Measurements from ENCODE around the gene RPL5.

The RPL5 gene

DNA sequence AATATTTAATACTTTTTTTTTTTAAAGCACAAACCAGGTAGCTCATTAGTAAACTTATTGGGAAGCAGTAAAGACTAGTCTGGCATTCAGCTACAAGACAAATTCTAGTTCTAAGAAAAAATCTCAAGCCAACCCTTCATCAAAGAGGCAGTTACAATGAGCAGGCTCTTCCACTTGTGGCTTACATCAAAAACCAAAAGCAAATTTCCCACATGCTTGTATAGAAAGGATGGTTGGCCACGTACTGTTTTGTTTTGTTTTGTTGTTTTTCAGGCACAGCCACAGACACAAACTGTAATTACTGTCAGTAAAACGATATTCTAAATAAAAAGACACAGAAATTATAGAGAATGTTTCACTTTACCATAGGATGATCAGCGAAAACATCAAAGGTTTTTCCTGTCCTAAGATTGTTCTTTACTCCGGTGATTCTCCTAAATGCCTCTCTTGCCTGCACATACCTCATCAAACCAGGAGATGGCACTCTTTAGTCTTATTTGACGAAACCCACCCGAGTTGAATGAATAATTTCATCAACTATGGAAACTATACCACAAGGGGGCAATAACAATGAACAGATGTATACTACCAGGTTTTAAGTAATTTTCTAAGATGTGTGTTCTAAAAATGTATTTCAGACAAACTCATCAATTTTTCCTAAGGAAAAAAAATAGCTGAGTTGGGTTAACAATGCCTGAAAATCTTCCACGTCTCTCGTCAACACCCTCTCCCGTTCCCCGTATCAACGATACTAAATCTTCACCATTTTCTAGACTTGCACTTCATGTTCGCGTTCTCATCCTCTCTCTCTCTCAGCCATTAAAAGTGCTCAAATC, 26.9 kb downstream of the RPL5 start:
- DNase-seq = peak; percentile 94

DNA sequence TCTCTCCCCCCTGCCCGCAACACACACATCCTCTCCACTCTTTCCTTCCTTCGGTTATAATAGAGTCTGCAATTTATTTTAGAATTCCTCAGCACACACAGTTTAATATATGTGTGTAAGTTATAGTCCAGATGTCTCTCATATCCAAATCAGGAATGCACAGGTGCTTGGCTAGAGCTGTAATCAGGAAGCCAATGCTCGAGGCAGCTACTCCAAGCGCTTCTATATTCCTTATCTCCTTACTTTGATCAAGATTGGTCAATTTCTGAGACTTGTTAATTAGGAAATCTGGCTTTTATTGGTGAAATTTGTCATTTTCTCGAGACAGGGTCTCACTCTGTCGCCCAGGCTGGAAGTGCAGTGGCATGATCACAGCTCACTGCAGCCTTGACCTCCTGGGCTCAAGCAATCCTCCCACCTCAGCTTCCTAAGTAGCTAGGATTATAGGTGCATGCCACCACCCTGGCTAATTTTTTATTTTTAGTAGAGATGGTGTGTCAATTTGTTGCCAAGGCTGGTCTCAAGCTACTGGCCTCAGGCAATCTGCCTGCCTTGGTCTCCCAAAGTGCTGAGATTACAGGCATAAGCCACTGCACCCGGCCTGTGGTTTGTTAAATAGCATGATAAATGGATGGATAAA, 27.7 kb downstream of the RPL5 start:
- peak; percentile 76 for DNase-seq

GRCh38 chr1:92862605-92863004, 30.8 kb downstream of the RPL5 start:
- no peak for DNase-seq

- DNase-seq = no peak
These were observed 32.3 kb downstream of the RPL5 start for GRCh38 chr1:92864131-92864530.

- no peak for DNase-seq
These were observed 38.8 kb downstream of the RPL5 start for GRCh38 chr1:92870591-92870990.

- no peak for DNase-seq
These were observed 40.9 kb downstream of the RPL5 start for GRCh38 chr1:92872719-92873118.

DNA sequence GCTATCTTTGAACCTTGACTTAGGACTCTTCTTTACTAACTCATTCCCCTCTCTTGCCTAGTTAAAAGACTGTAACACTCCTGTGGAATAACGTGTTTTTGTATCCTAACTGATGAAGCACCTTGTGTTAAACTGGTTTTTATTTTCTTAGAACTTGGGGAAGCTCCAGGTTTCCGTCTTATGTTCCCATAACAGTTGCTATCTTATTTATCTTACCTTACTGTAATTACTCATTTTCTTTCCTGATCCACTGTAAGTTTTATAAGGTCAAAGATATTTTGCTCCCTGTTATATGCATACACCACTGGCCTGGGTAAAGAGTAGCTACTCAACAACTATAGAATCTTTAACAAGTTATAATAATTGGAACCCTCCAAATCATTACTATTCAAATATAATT, 43.1 kb downstream of the RPL5 start:
- no peak for DNase-seq

GRCh38 chr1:92876351-92876750, 44.5 kb downstream of the RPL5 start:
- no peak for DNase-seq

DNA sequence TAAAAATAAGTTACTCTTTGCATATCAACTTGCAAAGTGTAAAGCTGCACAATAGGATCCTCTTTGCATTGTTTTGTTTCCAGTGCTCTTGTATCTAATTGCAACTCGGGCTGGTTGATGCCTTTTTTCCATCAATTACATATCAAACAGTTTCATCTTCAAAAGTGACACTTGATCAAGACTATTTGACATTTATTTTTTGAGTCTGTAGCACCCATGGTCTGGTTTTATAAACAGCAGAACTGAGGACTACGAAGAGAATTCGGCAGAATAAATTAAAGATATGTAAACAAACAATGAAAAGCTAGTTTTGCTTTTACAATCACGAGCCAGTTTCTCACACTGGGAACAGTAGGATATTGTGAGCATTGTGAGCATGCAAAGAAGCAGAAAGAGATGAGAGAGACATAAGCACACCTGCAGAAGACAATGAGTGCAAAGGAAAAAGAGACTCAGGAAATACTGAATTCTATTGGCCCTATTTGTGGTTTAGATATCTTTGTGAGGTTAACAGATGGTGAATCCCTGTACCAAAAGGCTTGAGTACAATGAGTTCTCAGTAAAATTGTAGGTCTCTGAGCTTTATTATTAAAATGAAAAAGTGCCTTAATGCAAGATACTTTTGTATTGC, 45.4 kb downstream of the RPL5 start:
- peak; percentile 81 for DNase-seq

- peak; percentile 76 for DNase-seq
These were observed 46.0 kb downstream of the RPL5 start for GRCh38 chr1:92877792-92878191.

DNA sequence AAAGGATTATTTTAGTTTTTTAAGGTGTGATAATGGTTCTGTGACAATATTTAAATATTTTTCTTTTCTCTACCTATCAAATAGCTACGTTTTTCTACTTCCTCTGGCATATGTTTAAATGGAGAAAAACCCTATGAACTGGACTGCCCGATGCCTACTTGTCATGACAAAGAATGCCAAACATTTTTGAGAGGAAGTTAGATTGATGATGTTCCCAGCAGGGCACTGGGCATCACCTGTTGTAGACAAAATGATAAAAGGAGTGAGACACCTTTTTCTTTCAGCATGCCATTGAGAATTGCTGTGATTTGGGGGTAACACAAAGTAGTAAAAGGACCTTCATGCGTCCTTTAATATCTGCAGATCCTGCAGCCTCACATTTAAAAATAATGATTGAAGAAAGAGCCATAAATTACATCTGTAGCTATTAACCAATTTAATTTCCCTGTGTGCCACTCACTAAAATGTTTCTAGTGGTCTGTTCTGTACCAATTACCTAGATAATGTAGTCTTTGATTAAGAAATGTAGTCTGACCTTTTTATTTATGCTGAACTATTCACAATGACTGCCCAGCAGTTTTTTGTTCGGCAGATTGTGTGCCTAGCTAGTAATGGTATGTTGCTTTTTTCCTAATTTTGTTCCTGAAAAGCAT, 47.6 kb downstream of the RPL5 start:
- no peak for DNase-seq

- DNase-seq = no peak
These were observed 49.6 kb downstream of the RPL5 start for GRCh38 chr1:92881391-92881790.

GRCh38 chr1:92882819-92883218, 51.0 kb downstream of the RPL5 start:
- no peak for DNase-seq

DNA sequence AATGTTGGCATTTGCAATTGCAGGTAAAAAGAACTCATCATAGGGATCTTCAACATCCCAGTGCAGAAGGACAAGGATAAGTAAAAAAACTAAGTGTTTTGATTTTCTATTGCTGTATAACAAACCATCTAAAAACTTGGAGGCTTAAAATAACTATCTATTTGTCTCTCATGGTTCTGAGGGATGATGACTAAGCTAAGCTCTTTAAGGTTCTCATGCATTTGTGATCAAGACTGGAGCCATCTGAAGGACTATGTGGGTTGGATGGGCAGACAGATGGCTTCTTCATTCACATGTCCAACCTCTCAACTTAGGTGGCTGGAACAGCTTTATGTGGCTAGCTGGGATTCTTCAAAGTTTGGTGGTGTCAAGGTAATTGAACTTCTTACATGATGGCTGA, 51.5 kb downstream of the RPL5 start:
- DNase-seq = no peak

DNA sequence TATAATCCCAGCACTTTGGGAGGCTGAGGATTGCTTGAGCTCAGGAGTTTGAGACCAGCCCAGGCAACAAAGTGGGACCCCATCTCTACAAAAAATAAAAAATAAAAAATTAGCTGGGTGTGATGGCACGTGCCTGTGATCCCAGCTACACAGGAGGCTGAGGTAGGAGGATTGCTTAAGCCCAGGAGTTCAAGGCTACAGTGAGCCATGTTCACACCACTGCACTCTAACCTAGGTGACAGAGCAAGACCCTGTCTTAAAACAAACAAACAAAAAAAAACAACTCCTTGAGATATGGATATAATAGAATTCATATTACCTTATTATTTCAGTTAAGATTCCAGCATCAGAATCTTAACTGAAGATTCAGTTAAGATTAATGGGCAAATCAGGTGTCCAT, 52.4 kb downstream of the RPL5 start:
- DNase-seq = no peak

GRCh38 chr1:92886886-92887419, 55.1 kb downstream of the RPL5 start:
- peak; percentile 92 for DNase-seq

DNA sequence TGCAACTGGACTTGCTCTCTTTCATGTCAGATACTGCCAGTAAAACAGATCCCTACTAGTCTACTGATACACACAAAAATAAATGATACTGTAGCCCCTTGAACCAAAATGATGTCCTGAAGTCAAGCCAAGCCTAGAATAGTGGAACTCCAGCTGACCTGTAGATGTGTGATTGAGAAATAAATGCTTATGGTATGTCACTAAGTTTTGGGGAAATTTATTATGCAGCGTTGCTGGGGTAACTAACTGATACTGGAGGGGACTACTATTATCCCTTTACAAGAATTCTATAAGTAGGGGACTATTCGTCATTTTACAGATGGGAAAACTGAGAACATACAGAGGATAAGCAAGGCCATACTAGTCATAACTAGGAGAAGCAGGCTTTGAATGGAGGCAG, 55.6 kb downstream of the RPL5 start:
- DNase-seq = no peak
